HG03097 (cell line): Measurements from ENCODE around the gene MPPED1.

Experiments used
- ATAC-seq: cut with Tn5 transposase; IDR thresholded peaks from one replicate; pipeline ENCODE4 v1.9.1; 2021; ENCODE audit not compliant: unreplicated experiment, low FRiP score

The MPPED1 gene

GRCh38 chr22:43443152-43443471 lies 31.3 kb downstream of the MPPED1 start:
- no peak for ATAC-seq

DNA sequence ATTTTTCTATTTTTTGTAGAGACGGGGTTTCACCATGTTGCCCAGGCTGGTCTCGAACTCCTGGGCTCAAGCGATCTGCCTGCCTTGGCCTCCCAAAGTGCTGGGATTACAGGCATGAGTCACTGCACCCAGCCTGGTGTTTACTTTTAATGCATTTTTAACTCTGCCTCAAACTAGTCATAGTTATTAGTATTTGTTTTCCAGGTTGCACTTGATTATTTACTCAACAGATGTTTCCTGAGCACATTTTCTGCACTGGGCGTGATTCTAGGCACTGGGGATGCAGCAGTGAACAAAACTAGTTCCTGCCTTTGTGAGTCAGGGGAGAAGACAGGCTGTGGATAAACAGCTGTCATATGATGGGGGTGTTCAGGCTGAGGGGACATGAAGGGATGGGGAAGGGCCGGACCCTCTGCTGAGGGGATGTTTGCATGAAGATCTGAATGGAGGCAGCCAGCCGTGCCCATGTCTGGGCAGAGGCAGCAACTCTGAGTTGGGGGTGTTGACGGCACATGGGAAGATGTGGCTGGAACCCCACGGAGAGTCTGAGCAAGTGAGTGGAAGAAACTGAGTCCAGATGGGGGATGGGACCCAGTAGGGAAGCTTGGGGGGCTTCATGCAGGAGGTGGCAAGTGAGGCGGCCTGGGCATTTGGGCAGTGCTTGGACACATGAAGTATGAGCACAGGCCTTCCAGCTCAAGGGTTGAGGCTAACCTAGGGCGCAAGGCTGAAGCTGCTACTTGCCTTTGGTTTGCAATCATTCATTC lies 34.4 kb downstream of the MPPED1 start:
- ATAC-seq, result no peak

- ATAC-seq, result no peak
Measured at GRCh38 chr22:43446916-43447315, 35.1 kb downstream of the MPPED1 start.

DNA sequence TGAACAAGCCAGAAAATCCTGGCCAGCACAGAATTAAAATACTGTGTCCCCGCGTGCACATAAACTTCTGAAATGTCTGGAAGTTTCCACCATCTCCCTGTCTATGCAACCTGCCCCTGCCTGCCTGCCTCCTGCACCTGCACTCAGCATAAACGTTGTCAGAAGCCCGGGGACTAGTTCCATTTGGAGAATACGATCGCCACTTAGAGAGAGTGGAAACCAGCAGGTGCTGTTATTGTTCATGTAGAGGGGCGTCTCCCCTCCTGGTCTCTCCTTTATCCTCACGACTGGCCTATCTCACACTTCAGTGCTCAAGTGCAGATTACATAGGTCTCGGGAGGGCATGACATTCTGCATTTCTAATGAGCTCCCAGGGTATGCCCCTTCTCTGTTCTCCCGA lies 35.6 kb downstream of the MPPED1 start:
- ATAC-seq, result no peak

DNA sequence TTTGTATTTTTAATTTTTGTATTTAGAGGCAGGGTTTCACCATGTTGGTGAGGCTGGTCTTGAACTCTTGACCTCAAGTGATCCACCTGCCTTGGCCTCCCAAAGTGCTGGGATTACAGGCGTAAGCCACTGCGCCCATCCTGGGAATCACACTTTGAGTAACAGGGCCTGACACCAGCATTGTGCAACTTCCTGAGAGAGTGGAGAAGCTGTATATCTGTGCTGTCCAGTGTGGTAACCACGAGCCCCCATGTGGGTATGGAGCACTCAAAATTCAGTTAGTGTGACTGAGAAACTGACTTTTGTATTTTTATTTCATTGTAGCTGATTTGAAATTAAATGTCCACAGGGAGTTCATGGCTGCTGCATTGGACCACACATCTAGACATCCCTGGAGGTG lies 36.2 kb downstream of the MPPED1 start:
- ATAC-seq, result no peak

DNA sequence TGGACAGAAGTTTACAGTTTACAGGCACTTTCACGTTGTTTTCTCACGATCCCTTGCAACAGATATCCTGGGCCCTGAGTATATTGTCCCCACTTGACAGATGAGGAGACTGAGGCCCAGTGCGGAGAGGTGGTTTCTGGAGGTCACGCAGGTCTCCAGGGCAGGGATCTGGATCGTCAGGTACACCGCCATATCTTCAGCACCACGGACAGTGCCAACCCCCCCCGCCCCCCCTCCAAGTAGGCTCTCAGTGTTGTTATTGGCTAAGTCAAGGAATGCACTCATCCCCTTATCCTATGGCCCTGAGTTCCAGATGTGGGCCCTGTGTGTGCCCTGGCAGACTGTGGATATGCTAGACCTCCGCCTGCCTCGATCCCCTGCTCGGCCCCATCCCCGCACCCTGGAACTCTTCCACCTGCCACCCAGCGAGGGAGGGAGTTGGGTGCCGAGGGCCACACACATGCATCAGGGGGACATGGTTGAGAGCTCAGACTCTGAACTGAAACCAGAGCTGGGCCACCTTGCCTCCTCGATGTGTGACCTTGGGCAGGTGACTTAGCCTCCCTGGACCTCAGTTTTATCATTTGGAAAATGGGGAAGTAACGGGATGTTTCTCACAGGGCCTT lies 37.5 kb downstream of the MPPED1 start:
- no peak for ATAC-seq

- no peak for ATAC-seq
Measured at GRCh38 chr22:43449831-43450225, 38.0 kb downstream of the MPPED1 start.

GRCh38 chr22:43451371-43452050 lies 39.7 kb downstream of the MPPED1 start:
- no peak for ATAC-seq

DNA sequence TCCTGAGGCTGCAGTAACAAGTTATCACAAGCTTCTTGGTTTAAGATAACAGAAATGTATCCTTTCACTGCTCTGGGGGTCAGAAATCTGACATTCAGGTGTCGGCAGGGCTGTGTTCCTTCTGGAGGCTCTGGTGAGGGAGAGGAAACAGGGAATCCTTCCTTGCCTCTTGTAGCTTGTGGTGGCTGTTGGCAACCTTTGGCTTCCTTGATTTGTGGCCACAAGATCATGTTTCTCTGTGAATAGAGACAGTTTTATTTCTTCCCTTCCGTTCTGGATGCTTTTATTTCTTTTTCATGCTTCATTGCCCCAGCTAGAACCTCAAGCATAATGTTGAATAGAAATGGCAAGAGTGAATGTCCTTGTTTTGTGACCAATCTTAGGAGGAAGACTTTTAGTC lies 44.0 kb downstream of the MPPED1 start:
- no peak for ATAC-seq

GRCh38 chr22:43457002-43457401 lies 45.2 kb downstream of the MPPED1 start:
- ATAC-seq, result no peak

GRCh38 chr22:43462701-43463100 lies 50.9 kb downstream of the MPPED1 start:
- ATAC-seq, result no peak

DNA sequence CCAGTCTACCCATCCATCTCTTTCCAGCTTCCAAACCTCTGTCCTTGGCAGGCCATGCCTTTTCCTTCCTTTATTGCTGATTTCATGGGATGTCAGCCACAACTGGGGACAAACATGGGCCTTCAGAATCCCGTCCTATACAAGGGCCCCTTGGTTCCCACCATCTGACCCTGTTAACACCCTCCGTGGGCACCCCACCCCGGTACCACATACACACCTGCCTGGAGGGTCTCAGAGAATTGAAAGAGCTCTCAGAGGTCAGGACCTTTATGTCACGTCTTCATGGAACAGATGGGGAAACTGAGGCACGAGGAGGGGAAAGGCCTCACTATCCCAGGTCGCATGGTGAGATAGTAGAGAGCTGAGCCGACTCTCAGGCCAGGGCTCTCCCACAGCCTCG lies 53.0 kb downstream of the MPPED1 start:
- no peak for ATAC-seq

- no peak for ATAC-seq
Measured at GRCh38 chr22:43465291-43466015, 53.6 kb downstream of the MPPED1 start.

- no peak for ATAC-seq
Measured at GRCh38 chr22:43466710-43467109, 54.9 kb downstream of the MPPED1 start.

DNA sequence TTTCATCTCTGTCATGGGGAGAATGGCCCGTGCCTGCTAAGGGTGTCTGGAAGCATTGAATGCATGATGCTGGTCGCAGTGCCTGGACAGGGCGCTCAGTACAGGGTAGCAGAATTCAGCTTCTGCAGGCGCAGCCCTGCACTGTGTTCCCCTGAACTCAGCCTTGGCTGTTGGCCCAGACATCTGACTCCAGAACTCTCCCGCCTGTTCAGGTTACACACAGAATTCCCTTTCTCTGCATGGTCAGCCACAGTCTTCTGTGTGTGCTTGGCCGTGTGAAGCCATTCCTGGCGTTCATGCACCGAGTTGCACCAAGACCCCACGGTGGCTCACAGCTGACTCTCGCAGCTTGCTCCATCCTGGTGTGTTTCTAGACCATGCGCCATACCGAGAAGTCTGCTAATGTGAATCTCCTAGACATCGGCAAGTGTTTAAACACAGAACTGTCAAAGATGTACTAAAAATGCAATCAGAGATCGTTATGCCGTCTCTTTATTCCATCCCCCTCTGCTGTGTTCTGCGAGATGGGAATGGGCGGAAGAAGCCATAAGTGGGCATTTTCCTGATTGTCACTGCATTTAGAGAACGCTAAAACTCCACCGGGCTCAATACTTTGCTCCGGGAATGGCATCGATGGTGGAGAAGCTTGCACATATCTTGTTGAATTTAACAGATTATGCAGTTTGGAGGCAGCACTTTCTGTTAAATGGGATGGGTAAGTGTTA lies 55.6 kb downstream of the MPPED1 start:
- no peak for ATAC-seq

DNA sequence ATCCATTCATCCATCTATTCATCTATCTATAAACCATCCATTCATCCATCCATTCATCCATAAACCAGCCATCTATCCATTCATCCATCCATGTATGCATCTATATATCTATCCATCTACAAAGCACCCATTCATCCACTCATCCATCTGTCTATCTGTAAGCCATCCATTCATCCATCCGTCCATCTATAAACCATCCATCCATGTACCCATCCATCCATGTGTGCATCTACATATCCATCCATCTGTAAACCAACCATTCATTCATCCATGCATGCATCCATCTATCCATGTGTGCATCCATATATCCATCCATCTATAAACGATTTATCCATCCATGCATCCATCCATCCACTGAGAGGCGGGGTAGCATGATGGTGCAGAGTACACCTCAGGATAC lies 58.4 kb downstream of the MPPED1 start:
- ATAC-seq, result no peak

- no peak for ATAC-seq
Measured at GRCh38 chr22:43470941-43471585, 59.2 kb downstream of the MPPED1 start.

DNA sequence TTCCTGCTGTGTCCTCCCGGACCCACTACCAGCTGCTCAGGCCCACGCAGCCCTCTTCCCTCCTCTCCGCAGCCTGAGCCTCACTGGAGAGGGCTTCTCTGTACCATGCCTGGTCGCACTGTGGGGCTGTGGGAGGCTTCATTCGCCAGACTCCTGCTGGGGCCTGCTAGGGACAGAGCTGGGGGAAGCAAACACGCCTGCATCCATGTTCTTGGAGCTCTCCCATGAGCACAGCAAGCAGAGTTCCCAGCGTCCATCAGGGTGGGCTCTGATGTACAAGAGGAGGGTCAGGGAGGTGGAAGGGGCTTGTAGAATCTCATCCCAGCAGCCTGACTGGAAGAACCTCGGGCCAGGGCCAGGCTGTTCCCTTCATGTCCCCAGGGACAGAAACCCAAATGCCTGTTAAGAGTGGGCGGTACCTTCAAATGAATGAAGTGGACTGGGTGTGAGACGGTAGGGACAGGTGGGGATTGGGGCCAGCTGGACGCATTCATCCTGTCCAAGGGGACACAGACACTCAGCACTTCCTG lies 59.9 kb downstream of the MPPED1 start:
- ATAC-seq, result no peak

DNA sequence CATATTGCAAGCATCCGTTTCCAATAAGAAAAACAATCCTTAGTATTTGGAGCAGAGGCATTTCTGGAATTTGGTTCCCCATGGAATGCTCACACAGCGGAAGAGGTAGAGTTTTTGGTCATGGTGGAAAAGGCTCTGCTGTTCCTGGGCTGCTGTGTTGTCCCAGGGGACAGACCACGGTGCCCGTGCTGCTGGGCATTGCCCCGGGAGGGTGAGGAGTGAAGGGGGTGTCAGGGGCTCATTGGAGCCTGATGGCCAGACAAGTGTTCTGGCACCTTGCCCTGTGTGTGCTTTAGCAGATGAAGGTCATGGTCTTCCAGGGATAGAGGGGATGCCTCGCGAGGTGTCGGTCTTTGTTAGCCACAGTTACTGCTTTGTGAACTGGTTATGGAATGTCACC lies 61.2 kb downstream of the MPPED1 start:
- ATAC-seq, result no peak

GRCh38 chr22:43473441-43473840 lies 61.6 kb downstream of the MPPED1 start:
- no peak for ATAC-seq
